GM11168 (cell line): ENCODE data around the gene DLG2.

Source experiments
- in situ Hi-C: fragments of 300-500 bp; cut with MboI; formaldehyde crosslinking; loops from one replicate; pipeline ENCODE4 v1.12.0; 2022; ENCODE audit warnings: low sequenced_read_pairs; ENCODE audit not compliant: unreplicated experiment

DLG2 gene

DNA sequence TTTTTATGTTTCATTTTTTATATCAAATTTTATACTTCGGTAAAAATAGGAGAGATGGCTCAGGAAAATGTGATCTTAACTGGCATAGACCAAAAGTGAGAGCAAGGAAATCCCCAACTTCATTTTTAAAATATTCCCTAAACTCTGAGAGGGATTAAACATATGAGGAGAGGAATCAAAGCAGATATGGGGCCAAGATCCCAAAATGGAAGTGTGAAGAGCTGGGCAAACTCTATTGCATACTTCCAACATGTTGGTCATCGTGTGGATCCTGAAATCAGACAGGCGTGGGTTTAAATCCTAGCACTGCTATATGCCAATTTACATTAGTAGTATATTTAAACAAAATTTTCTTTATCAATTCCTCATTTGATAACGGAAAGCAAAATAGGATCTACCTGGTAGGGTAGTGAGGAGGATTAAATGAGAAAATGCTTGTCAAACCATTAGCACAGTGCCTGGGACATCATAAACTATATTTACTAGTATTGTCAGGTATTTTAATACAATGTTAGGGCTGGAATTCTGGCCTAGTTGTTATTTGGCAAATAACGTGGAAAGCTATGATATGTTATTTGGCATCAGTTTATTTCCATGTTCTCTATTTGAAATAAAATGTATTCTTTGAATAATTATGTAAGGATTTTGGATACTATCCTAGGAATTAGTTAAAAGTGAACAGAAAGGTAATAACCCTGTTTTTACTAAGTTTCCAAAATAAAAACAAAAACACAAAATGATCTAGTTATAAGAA is 1948.1 kb downstream of the DLG2 start:
- in situ Hi-C loops: no loop called here

DNA sequence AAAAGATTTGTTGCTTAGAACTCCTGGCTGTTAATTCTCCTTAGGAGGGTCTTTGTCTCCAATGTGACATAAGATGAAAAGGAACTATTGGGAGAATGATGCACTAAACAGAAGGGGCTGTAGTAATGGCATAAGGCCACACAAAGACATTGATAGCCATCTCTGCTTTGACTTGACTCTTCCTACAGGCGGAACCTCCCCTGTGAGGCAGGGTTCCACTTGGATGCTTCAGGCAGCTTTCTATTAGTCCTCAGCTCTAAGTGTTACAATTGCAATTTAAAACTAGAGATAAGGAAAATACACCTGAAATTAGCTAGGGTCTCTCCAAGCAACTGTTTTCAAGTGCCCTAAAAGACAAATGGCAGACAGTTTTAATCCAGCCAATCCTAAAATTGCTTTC is 1949.4 kb downstream of the DLG2 start:
- in situ Hi-C loops: no loop called here

DNA sequence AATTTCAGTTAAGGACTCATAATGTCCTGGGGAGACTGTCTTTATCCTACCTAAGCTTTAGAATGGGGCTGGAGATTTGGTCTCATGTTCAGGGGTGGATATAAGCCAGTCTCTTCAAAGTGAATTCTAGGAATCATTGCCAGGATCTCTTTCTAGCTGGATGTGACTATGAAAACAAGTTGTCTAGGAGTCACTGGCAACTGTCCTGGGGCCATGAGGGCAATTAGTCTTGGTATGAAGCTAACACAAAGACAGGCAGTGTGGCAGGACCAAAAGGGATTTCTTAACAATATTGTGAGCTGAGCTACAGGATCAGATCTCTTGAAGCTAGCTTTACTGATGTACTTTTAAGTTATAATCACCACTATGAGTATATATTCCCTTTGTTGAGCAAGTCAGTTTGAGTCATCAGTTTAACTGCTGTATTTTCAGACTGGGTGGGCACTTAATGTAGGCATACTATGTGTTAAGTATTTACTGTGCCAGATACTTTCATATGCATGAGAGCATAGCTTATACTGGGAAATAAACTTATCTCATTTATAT is 1951.0 kb downstream of the DLG2 start:
- in situ Hi-C loops: no loop called here

DNA sequence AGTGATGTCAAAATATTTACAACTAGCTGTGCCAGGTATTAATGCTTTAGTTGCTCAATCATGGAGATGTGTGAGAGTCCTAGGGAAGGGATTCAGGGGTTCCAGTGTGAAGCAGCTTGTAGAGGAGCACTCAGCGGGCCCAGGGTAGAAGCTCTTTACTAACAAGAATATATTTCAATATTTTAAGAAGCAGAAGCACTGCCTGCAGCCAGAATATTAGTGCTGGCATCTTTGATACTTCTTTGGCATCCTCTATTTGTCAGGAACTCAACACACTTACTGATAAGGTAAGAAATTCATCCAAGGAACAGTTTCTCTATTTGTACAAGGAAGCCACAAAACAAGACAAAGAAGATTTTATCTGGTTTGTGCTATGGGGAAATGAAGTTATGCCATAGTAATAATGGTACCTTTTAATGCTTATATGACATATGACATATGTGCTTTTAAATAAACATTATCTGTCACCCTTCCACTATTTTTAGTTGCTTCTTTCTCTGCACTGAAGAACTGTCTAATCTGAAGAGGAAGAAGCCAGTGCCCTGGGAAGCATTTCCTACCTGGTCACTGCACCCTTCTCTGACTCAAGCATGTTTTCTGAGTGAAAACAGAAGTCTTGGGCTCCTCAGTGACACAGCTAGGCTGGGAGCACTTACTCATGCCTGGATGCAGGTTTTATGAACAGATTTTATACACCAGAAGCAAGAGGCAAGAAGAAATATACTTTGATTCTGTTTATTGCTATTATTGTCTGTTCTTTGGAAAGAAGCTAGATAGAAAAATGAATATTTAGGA is 1952.8 kb downstream of the DLG2 start:
- in situ Hi-C loops: no loop called here

DNA sequence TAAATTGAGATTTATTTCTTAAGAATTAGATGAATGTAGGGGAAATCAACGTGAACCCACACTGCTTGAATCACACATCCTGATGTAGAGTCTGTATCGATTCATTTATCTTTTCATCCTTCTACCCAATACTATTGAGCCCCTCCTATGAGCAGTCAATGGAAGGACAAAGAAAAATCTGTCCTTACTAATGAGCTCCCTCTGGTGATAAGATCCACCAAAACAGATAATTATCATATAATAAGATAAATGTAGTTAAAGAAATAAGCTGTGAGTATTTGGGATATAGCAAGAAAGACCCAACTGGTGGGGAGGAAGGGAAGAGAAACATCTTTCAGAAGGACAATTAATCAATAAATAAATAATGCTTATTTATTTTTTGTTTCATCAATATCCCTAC is 1955.9 kb downstream of the DLG2 start:
- in situ Hi-C loops: no loop called here

DNA sequence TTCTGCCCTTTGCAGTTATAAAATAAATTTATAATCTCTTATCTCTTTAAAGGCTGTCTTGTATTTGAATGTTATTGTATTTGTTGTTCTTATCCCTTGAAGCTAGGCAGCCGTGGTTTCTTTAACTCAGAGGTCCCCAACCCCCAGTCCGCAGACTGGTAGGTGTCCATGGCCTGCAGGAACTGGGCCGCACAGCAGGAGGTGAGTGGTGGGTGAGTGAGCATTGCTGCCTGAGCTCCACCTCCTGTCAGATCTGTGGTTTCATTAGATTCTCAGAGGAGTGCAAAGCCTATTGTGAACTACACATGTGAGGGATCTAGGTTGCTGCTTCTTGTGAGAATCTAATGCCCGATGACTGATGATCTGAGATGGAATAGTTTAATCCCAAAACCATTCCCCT is 1961.0 kb downstream of the DLG2 start:
- in situ Hi-C loops: no loop called here

DNA sequence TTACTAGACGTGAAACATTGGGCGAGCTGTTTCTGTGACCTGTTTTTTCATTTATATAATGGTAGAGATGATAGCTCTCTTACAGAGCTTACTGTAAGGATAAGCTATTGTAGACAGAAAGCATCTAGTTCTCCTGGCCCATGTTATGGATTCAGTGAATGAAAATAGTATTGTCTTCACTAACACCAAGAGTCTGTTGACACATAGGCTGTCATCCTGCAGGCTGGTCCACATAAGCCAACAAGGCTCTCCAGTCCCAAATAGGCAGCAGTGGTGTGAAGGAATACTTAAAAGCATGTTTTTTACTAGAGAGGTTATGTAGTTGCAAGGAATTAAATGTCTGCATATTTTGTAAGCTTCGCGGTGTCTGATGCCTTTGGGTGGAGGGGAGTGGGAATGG is 1963.2 kb downstream of the DLG2 start:
- in situ Hi-C loops: no loop called here

DNA sequence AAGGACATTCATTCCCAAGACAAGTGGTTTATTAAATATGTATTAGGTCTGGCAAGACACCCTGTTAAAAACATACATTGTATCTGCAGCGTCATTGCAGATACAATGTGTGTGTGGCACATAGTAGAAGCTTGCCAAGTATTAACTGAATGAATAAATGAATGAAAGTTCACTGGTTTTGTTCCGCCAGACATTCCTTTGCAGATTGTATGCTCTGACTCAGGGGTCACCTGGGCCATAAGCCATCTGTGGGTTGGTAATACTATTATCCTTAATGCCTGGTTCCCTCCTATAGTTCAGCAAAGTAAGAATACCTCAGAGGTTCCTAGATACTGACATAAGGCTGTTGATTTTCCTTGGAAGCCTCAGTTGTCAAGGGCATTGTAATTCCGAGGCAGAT is 1963.7 kb downstream of the DLG2 start:
- in situ Hi-C loops: no loop called here

DNA sequence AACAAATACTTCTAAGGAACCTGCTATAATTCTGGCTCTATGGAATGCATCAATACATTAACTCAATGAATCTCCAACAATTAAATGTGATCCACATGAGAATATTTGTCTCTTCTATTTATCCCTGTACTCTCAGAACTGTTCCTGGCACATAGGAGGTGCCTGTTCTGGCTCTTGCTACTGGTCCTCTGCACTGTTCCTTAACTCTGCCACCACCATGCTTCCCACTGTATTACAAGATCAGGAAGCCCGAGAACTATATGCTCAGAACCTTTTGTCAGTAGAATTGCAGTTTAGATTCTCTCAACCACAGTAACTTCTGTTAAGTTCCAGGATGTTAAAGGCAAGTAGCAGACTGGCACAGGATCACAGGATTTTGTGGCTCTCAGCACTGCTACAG is 1964.7 kb downstream of the DLG2 start:
- in situ Hi-C loops: no loop called here

DNA sequence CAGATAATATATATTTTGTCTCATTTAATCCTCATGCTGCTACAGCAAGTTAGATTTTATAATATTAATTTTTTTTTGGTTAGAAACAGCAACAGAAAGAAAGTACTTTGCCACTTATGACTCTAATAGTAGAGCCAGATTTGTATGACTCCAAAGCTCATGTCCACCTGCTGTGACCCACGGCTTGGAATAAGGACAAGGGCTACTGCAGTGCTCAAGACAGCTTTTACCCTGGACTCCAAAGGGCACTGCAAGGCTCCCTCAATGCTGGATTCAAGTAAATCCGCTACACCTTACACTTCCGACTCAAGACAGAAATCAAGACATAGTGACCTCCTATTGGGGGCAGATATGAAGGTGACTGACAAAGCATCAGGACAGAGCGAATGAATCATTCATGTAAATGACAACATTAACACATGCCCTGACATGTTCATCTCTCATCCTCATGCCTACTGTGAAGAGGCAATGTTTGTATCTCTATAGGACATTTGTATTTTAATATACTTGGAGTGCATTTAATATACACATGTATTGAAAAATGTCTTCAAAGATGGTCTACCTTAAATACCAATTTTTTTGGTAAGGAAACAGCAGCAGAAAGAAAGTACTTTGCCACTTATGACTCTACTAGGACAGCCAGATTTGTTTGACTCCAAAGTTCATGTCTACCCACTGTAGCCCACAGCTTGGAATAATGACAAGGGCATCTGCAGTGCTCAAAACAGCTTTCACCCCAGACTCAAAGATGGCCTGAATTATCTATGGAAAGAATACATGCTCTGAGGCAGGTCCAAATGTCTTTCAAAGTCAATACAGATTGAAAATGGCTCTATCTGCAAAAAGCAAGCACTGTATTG is 1965.4 kb downstream of the DLG2 start:
- in situ Hi-C loops: no loop called here

DNA sequence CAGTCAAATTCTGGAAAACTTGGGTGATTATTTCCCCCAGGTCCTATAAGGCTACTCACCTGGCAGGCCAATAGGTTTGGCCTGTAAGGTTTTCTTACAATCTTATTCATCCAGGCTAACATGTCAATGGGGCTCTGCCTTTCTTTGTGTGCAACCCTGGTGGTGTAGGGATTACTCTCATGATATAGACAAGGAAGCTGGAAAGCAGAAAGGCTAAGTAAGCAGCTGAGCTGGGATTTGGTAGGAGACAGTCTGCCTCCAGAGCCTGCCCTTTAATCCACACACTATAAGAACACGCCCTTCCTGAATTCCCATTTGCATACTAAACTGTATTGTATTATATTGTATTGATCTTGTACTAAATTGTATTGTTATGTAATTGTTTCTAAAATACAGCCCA is 1967.7 kb downstream of the DLG2 start:
- in situ Hi-C loops: no loop called here

DNA sequence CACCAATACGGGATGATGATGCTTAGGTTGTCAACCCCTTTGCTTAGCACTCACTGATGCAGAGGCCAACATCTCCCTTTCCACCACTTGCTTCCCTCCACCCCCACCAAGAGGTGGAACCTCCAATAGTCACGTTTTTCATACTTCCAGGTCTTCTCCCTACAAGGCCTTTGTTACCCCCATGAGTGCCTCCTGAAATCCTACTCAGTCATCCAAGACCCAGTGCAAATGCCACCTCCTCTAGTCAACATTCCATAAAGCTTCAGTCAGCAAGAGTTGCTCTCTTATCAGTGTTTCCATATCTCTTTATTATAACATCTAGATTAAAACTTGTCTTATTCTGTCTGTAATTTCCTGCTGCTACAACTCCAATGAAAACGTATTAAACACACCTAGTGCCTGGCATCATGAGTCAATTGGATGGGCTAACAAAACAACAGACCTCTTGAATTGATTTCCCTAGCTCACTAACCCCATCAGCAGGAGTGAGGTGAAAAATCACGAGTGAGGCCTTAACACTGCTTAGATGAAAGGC is 1970.3 kb downstream of the DLG2 start:
- in situ Hi-C loops: no loop called here

DNA sequence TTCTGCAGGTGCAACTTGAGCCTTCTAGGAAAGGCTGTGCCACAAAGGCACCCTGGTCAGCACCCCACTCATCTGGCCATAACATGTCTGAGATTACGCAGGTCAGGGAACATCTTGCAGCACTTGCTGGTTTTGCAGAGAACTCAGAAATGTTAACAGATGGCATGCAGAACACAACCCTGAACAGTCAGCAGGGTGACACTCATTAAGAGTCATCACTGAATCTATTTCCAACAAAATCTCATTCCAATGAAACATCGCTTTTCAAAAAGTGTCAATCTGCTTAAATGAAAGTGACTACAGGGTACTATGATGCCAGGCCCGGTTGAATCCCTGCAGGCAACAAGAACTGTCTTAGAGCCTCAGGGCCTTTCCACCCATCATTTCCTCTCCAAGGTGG is 1971.2 kb downstream of the DLG2 start:
- in situ Hi-C loops: no loop called here

DNA sequence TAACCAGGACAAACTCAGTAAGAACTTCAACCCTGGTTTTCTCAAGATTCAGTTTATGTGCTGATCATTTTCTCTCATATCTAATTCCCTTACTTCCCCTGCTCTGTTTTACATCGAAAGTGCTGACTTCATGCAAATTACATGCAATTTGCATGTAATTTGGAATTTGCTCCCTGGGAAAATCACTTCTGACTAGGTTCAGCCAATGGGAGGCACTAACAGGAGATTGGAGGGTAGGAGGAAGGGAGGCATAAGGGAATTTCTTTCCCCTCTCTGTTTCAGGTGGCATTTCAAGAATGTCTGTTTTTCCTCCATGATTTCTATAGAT is 1977.7 kb downstream of the DLG2 start:
- in situ Hi-C loops: no loop called here

DNA sequence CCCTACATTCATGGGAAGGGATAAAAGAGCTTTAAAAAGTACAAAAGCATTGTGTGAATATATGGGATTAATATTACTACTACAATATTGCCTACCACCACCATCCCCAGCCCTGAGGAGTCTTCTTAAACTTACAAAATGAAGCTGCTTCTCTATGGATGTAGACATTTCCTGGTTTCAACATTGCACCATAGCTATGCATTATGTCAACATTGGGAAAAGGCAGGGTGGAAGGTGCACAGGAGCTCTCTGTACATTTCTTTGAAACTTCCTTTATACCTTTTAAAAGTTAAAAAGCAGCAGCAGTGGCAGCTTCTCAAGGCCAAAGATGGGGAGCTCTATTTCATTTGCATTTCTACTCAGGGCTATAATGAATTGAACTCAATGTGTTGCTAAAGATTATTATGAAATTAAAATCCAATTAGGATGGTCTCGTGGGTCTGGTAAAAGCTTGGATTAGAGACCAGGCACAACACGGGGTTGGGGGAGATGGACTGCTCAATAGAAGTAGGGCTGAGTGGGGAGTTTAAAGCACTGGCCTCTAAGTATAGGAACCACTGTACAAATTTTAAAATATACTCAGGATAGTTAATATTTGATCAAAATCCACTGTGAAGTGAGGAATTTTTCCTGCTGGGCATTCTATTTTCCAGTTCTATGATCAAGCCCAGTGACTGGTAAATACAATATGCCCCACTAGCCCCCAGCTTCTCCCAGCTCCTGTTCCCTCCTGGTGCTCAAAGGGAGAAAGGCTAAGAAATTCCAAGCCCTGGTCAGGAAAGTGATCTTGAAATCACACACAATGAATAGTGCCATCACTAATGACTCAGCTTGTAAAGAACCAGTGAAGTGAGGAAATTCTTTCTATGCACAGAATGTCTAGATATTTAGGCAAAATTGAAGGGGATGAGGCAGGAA is 1978.3 kb downstream of the DLG2 start:
- in situ Hi-C loops: no loop called here

DNA sequence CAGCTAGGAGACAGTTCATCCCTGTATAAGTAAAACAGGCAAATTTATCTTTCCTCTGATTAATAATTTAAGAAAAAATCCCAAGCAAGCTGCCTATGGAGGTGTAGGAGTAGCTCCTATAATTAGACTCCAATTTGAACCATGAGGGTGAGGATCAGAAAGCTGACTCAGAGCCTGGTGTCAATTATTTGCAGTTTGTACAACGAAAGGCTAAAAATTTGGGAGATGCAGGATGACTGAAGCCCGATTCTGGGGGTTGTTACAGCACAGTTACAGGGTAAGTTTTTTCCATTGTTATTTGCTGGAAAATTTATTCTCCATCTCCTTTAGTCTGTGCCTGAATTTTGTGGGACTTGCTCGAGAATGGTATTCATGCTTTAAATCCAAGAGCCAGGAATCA is 1981.6 kb downstream of the DLG2 start:
- in situ Hi-C loops: no loop called here

DNA sequence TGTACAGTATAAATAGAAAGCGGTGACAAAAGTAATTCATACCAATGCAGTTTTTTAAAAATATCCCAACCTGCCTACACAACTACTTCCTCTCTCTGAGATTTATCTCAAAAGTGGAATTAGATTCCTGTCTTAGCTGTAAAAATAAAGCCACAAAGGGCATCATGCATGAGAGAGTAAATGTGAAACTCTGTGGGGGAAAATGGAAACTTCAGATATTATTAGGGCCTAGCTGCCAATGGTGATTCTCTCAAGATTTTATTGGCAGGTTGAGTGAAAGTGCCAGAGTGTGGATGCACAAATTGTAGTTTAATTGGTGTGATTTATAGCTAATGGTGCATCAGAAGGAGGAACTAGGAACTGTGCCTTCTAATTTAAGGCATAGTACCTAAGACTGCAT is 1984.0 kb downstream of the DLG2 start:
- in situ Hi-C loops: no loop called here

DNA sequence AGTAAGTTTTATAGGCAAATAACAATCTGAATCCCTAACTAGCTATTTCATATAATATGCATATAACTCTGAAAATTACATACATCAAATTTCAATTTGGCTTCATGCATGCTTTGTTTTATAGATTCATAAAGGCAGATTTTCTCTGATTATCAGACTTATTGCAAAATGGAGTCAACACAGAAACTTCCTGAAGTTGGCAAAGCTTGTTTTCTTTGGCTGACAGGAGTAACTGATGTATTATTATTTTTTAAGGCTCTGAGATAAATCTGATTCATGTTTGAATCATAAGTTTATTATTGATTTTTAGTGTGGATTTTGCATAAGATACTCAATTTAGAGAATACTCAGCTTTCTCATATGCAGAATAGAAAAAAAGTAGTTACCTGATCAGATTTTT is 1984.6 kb downstream of the DLG2 start:
- in situ Hi-C loops: no loop called here

DNA sequence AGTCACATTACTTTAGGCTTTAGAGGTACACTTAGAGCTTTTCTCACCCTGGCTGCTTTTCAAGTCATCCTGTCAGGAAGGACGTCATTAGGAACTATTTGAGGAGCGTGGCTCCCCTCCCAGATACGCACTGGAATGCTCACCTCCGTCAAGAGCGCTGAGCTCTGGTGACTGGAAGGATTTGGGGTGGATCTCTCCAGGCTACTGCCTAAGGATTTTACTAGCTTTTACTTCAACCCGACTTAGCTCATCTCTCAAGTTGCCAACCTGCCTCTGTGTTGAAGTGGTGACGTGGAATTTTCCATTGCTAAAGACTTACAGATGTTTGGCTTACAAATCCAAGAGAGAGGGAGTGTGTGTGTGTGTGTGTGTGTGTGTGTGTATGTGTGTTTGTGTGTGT is 1985.6 kb downstream of the DLG2 start:
- in situ Hi-C loops: no loop called here
